ENCODE data around the gene TENM4. TPM values are rescaled to one million over a fixed set of nuclear protein-coding genes. Genes with fewer than 3 reads are reported as not detected.
A peak's percentile ranks its signal among the peaks of the same experiment; 100 is the strongest.
"Not testable (repeated sequence)": the region's sequence is repeated elsewhere in the genome, so short reads cannot be mapped to it uniquely, and the experiment has no call there.

The TENM4 gene
- total and polyA plus RNA-seq, 4 donors = 0.02 to 0.33 (median 0.14) TPM

GRCh38 chr11:79190553-79190952, 250.3 kb downstream of the TENM4 start:
- not testable (repeated sequence) for H3K27me3 ChIP-seq (ENCODE audit: control insufficient read depth in 4 of 4, insufficient read depth in 4 of 4, low read length in 3 of 4); H3K4me3 ChIP-seq (ENCODE audit: low read depth in 1 of 3, low read length in 3 of 3); DNase-seq (ENCODE audit: low spot score); H3K9ac ChIP-seq (ENCODE audit: low read depth in 1 of 2, low read length in 2 of 2); H3K27ac ChIP-seq (ENCODE audit: low read depth in 1 of 2, low read length in 2 of 2); H3K9me3 ChIP-seq (ENCODE audit: control insufficient read depth in 4 of 4, low read length in 3 of 4); H3K36me3 ChIP-seq (ENCODE audit: control insufficient read depth in 4 of 4, insufficient read depth in 3 of 4, low read depth in 1 of 4, low read length in 3 of 4)
- peaks cover 0 to 11% (median 8%) of the 10 kb centered on the region in 4 donors for H3K4me1 ChIP-seq (ENCODE audit: control insufficient read depth in 4 of 4, insufficient read depth in 4 of 4, low read length in 3 of 4)
- 92% methylated on average over 3 of the region's 10 CpGs for WGBS

GRCh38 chr11:79189601-79190000, 251.2 kb downstream of the TENM4 start:
- Histone ChIP-seq H3K36me3 (ENCODE audit: control insufficient read depth in 4 of 4, insufficient read depth in 3 of 4, low read depth in 1 of 4, low read length in 3 of 4) (no peaks in the 10 kb centered on the region), H3K4me3 (ENCODE audit: low read depth in 1 of 3, low read length in 3 of 3) (no peak overlapping the region), H3K9ac (ENCODE audit: low read depth in 1 of 2, low read length in 2 of 2) (no peak overlapping the region), H3K27ac (ENCODE audit: low read depth in 1 of 2, low read length in 2 of 2) (no peak overlapping the region), H3K4me1 (ENCODE audit: control insufficient read depth in 4 of 4, insufficient read depth in 4 of 4, low read length in 3 of 4) (peaks cover 0 to 8% (median 8%) of the 10 kb centered on the region in 4 donors), H3K27me3 (ENCODE audit: control insufficient read depth in 4 of 4, insufficient read depth in 4 of 4, low read length in 3 of 4) (no peaks in the 10 kb centered on the region), H3K9me3 (ENCODE audit: control insufficient read depth in 4 of 4, low read length in 3 of 4) (peaks cover 0 to 4% (median 3%) of the 10 kb centered on the region in 4 donors)
- peak in 1 of 2 donors; percentile 11 for TF ChIP-seq RAD21 (IDR thresholded peaks at IDR 0.05)
- TF ChIP-seq FOXA1 (IDR thresholded peaks at IDR 0.05) = peak; percentile 39
- TF ChIP-seq HNF4G (IDR thresholded peaks at IDR 0.05) = no peak
- peak; percentile 8 to 47 for TF ChIP-seq HNF4A (conservative IDR thresholded peaks at IDR 0.05)
- TF ChIP-seq MAX (IDR thresholded peaks at IDR 0.05) = peak; percentile 48
- peak; percentile 43 for TF ChIP-seq YY1 (IDR thresholded peaks at IDR 0.05)
- TF ChIP-seq JUND (IDR thresholded peaks at IDR 0.05) = peak in 1 of 2 donors; percentile 18
- TF ChIP-seq ATF3 (IDR thresholded peaks at IDR 0.05) = no peak
- peak; percentile 57 for TF ChIP-seq ZBTB33 (IDR thresholded peaks at IDR 0.05)
- TF ChIP-seq RXRA (IDR thresholded peaks at IDR 0.05) = peak in 1 of 2 donors; percentile 59
- no peak for TF ChIP-seq FOXA2 (IDR thresholded peaks at IDR 0.05)
- no peak for TF ChIP-seq TAF1 (conservative IDR thresholded peaks at IDR 0.05)
- no peak for DNase-seq (ENCODE audit: low spot score)
- WGBS = 41% methylated on average over 7 of the region's 7 CpGs

GRCh38 chr11:79189055-79189454, 251.8 kb downstream of the TENM4 start:
- TF ChIP-seq RAD21 (IDR thresholded peaks at IDR 0.05) (no peak), RXRA (IDR thresholded peaks at IDR 0.05) (no peak), YY1 (IDR thresholded peaks at IDR 0.05) (no peak)
- Histone ChIP-seq H3K27me3 (ENCODE audit: control insufficient read depth in 4 of 4, insufficient read depth in 4 of 4, low read length in 3 of 4) (no peaks in the 10 kb centered on the region), H3K9me3 (ENCODE audit: control insufficient read depth in 4 of 4, low read length in 3 of 4) (peaks cover 0 to 4% (median 3%) of the 10 kb centered on the region in 4 donors), H3K4me3 (ENCODE audit: low read depth in 1 of 3, low read length in 3 of 3) (no peak overlapping the region), H3K27ac (ENCODE audit: low read depth in 1 of 2, low read length in 2 of 2) (no peak overlapping the region), H3K9ac (ENCODE audit: low read depth in 1 of 2, low read length in 2 of 2) (no peak overlapping the region), H3K4me1 (ENCODE audit: control insufficient read depth in 4 of 4, insufficient read depth in 4 of 4, low read length in 3 of 4) (peaks cover 0 to 8% (median 8%) of the 10 kb centered on the region in 4 donors), H3K36me3 (ENCODE audit: control insufficient read depth in 4 of 4, insufficient read depth in 3 of 4, low read depth in 1 of 4, low read length in 3 of 4) (no peaks in the 10 kb centered on the region)
- no peak for DNase-seq (ENCODE audit: low spot score)
- WGBS = 71% methylated on average over 2 of the region's 2 CpGs

GRCh38 chr11:79186669-79187068, 254.2 kb downstream of the TENM4 start:
- DNase-seq (ENCODE audit: low spot score) = no peak
- Histone ChIP-seq H3K27ac (ENCODE audit: low read depth in 1 of 2, low read length in 2 of 2) (no peak overlapping the region), H3K27me3 (ENCODE audit: control insufficient read depth in 4 of 4, insufficient read depth in 4 of 4, low read length in 3 of 4) (no peaks in the 10 kb centered on the region), H3K9me3 (ENCODE audit: control insufficient read depth in 4 of 4, low read length in 3 of 4) (peaks cover 0 to 4% (median 3%) of the 10 kb centered on the region in 4 donors), H3K9ac (ENCODE audit: low read depth in 1 of 2, low read length in 2 of 2) (no peak overlapping the region), H3K36me3 (ENCODE audit: control insufficient read depth in 4 of 4, insufficient read depth in 3 of 4, low read depth in 1 of 4, low read length in 3 of 4) (no peaks in the 10 kb centered on the region), H3K4me1 (ENCODE audit: control insufficient read depth in 4 of 4, insufficient read depth in 4 of 4, low read length in 3 of 4) (peaks cover 0 to 8% (median 8%) of the 10 kb centered on the region in 4 donors), H3K4me3 (ENCODE audit: low read depth in 1 of 3, low read length in 3 of 3) (no peak overlapping the region)
- WGBS = 92% methylated on average over 3 of the region's 3 CpGs
- no peak for TF ChIP-seq JUND (IDR thresholded peaks at IDR 0.05)
- TF ChIP-seq HNF4G (IDR thresholded peaks at IDR 0.05) = no peak
- TF ChIP-seq ZBTB33 (IDR thresholded peaks at IDR 0.05) = no peak
- TF ChIP-seq FOXA2 (IDR thresholded peaks at IDR 0.05) = no peak
- TF ChIP-seq MAX (IDR thresholded peaks at IDR 0.05) = no peak
- no peak for TF ChIP-seq ATF3 (IDR thresholded peaks at IDR 0.05)
- TF ChIP-seq TAF1 (conservative IDR thresholded peaks at IDR 0.05) = no peak
- TF ChIP-seq SP1 (IDR thresholded peaks at IDR 0.05) = no peak
- no peak for TF ChIP-seq NR2F2 (IDR thresholded peaks at IDR 0.05)
- no peak for TF ChIP-seq RXRA (IDR thresholded peaks at IDR 0.05)
- TF ChIP-seq HNF4A (conservative IDR thresholded peaks at IDR 0.05) = no peak
- TF ChIP-seq EGR1 (IDR thresholded peaks at IDR 0.05; ENCODE audit: low read depth in 2 of 2) = no peak
- TF ChIP-seq RAD21 (IDR thresholded peaks at IDR 0.05) = no peak
- no peak for TF ChIP-seq GABPA (IDR thresholded peaks at IDR 0.05 in 1 of 2, conservative IDR thresholded peaks at IDR 0.05 in 1 of 2)
- no peak for TF ChIP-seq YY1 (IDR thresholded peaks at IDR 0.05)
- TF ChIP-seq FOXA1 (IDR thresholded peaks at IDR 0.05) = no peak
